Right lobe of liver (tissue), 4 donors: ENCODE results near the gene MAP3K14.

Experiments used
- POLR2A ChIP-seq: fragments of 450-650 bp; IDR thresholded peaks from one replicate; pipeline ENCODE4 v1.6.1; 2017; ENCODE audit warnings: antibody characterized with exemption, mild to moderate bottlenecking
- TF ChIP-seq, protein P1 (sequence below), 4 donors: fragments of 200-600 bp in 3 of 4; fragments of 450-650 bp in 1 of 4; IDR thresholded peaks; one replicate each; pipeline versions ENCODE4 v1.5.1 to v1.8.0; 2016 to 2022; ENCODE audit warnings: antibody characterized with exemption in 4 of 4, mild to moderate bottlenecking in 2 of 4
- donor health status: DM: no; HTN: no; CAD: no.
- donor health status: DM: no; HTN: no; CAD: no.
- donor health status: DM: no; HTN: yes; CAD: no.

DNA sequence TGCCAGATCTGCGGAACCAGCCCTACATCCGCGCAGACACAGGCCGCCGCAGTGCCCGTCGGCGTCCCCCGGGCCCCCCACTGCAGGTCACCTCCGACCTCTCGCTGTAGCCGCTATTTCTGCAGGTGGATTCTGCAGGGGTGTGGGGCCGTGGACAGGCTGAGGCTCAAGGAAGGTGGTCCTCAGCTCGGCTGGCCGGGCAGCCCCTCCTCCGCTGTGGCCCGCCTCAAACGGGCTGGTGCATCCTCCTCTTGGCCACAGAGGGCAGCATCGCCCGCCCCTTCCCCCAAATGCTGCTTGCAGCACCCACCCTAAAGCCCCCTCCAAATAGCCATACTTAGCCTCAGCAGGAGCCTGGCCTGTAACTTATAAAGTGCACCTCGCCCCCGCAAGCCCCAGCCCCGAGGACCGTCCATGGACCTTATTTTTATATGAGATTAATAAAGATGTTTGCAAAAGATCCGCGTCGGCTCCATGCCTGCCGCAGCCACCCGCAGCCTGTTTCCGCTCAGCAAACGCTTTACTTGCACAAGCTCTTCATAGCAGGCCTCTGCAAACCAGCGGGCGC, 69.9 kb downstream of the MAP3K14 start:
- TF ChIP-seq, protein P1, sequence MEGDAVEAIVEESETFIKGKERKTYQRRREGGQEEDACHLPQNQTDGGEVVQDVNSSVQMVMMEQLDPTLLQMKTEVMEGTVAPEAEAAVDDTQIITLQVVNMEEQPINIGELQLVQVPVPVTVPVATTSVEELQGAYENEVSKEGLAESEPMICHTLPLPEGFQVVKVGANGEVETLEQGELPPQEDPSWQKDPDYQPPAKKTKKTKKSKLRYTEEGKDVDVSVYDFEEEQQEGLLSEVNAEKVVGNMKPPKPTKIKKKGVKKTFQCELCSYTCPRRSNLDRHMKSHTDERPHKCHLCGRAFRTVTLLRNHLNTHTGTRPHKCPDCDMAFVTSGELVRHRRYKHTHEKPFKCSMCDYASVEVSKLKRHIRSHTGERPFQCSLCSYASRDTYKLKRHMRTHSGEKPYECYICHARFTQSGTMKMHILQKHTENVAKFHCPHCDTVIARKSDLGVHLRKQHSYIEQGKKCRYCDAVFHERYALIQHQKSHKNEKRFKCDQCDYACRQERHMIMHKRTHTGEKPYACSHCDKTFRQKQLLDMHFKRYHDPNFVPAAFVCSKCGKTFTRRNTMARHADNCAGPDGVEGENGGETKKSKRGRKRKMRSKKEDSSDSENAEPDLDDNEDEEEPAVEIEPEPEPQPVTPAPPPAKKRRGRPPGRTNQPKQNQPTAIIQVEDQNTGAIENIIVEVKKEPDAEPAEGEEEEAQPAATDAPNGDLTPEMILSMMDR (IDR thresholded peaks at IDR 0.05), result peak in 3 of 4 donors; percentile 29 to 36 (median 32)
- TF ChIP-seq POLR2A, result no peak
